Smooth muscle cell (in vitro differentiated cells): ENCODE results near the gene ANKRD44. TPM values are rescaled to one million over a fixed set of nuclear protein-coding genes. Genes with fewer than 3 reads are reported as not detected.

Experiments
- DNase-seq: peaks from one replicate; lab custom pipeline; 2025; ENCODE audit not compliant: unreplicated experiment; lab: John Stamatoyannopoulos, UW
- H2AFZ ChIP-seq: fragments of 200-600 bp; sonication (generic); 2 replicates; pipeline ENCODE4 v1.6.0; 2016; ENCODE audit warnings: antibody characterized with exemption, low read depth, mild to moderate bottlenecking
- H3F3A ChIP-seq: fragments of 200-600 bp; sonication (generic); 2 replicates; pipeline ENCODE4 v1.6.0; 2017; ENCODE audit warnings: antibody characterized with exemption, low read depth
- H3K27ac ChIP-seq: fragments of 200-600 bp; sonication (generic); 2 replicates; pipeline ENCODE4 v1.5.1; 2016; ENCODE audit warnings: low read depth, mild to moderate bottlenecking
- H3K27me3 ChIP-seq: fragments of 200-600 bp; sonication (generic); 2 replicates; pipeline ENCODE4 v1.6.1; 2016; ENCODE audit warnings: low read depth, mild to moderate bottlenecking
- H3K36me3 ChIP-seq: fragments of 200-600 bp; sonication (generic); 2 replicates; pipeline ENCODE4 v1.5.1; 2016; ENCODE audit warnings: low read depth
- H3K4me1 ChIP-seq: fragments of 200-600 bp; sonication (generic); 2 replicates; pipeline ENCODE4 v1.5.1; 2016; ENCODE audit warnings: low read depth
- H3K4me2 ChIP-seq: fragments of 200-600 bp; sonication (generic); 2 replicates; pipeline ENCODE4 v1.6.0; 2016; ENCODE audit warnings: mild to moderate bottlenecking
- H3K4me3 ChIP-seq: fragments of 200-600 bp; sonication (generic); 2 replicates; pipeline ENCODE4 v1.5.1; 2016; ENCODE audit warnings: mild to moderate bottlenecking
- H3K79me2 ChIP-seq: fragments of 200-600 bp; sonication (generic); 2 replicates; pipeline ENCODE4 v1.6.0; 2016; ENCODE audit warnings: low read depth, mild to moderate bottlenecking
- H3K9ac ChIP-seq: fragments of 200-600 bp; sonication (generic); 2 replicates; pipeline ENCODE4 v1.6.0; 2016; ENCODE audit warnings: low read depth
- H3K9me3 ChIP-seq: fragments of 200-600 bp; sonication (generic); replicated peaks from 2 replicates; pipeline ENCODE4 v1.5.1; 2016; ENCODE audit warnings: low read depth
- H4K20me1 ChIP-seq: fragments of 200-600 bp; sonication (generic); 2 replicates; pipeline ENCODE4 v1.6.0; 2016; ENCODE audit warnings: low read depth
- WGBS: methylation state at CpG from one replicate; pipeline ENCODE4 v1.1.7; 2016; ENCODE audit warnings: low lambda C conversion rate; 5-methylcytosine and 5-hydroxymethylcytosine counted together
- polyA plus RNA-seq: library from polyadenylated mRNA; unstranded; fragments of >200 nt; fragmentation: Nextera tagmentation; extraction: Ambion mirVana; gene quantifications from 2 replicates; pipeline ENCODE4 v1.2.1, GENCODE V29; 2016
- total RNA-seq: library from RNA; depleted of rRNA; stranded (reverse); fragments of >200 nt; gene quantifications from 2 replicates; pipeline ENCODE4 v1.2.3, GENCODE V29; 2014
- TF ChIP-seq, protein P1 (sequence below): fragments of 200-600 bp; sonication (generic); IDR thresholded peaks from 2 replicates; pipeline ENCODE4 v1.5.1; 2017; ENCODE audit warnings: borderline replicate concordance, mild to moderate bottlenecking, antibody characterized with exemption; ENCODE audit not compliant: insufficient read depth, poor library complexity, severe bottlenecking

Gene ANKRD44
- total RNA-seq, result 5.5 and 6.0 TPM in 2 replicates
- polyA plus RNA-seq, result 2.4 and 3.6 TPM in 2 replicates

- no peaks in the 10 kb centered on the region for H3K36me3 ChIP-seq
- peaks cover 13% of the 10 kb centered on the region for H3F3A ChIP-seq
- TF ChIP-seq, protein P1, sequence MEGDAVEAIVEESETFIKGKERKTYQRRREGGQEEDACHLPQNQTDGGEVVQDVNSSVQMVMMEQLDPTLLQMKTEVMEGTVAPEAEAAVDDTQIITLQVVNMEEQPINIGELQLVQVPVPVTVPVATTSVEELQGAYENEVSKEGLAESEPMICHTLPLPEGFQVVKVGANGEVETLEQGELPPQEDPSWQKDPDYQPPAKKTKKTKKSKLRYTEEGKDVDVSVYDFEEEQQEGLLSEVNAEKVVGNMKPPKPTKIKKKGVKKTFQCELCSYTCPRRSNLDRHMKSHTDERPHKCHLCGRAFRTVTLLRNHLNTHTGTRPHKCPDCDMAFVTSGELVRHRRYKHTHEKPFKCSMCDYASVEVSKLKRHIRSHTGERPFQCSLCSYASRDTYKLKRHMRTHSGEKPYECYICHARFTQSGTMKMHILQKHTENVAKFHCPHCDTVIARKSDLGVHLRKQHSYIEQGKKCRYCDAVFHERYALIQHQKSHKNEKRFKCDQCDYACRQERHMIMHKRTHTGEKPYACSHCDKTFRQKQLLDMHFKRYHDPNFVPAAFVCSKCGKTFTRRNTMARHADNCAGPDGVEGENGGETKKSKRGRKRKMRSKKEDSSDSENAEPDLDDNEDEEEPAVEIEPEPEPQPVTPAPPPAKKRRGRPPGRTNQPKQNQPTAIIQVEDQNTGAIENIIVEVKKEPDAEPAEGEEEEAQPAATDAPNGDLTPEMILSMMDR, result peak; percentile 11
- peak within 1 kb of the TSS; percentile 50 for H3K9ac ChIP-seq
- WGBS, result 0% methylated on average over 23 of the region's 102 CpGs
- peaks cover 10% of the 10 kb centered on the region for H3K4me1 ChIP-seq
- no peaks in the 10 kb centered on the region for H4K20me1 ChIP-seq
- peak within 1 kb of the TSS; percentile 96 for H3K4me2 ChIP-seq
- DNase-seq, result peak; percentile 61
- H3K4me3 ChIP-seq, result peak within 1 kb of the TSS; percentile 75
- no peaks in the 10 kb centered on the region for H3K27me3 ChIP-seq
- no peaks in the 10 kb centered on the region for H3K9me3 ChIP-seq
- H3K79me2 ChIP-seq, result no peaks in the 10 kb centered on the region
- peak within 1 kb of the TSS; percentile 67 for H3K27ac ChIP-seq
- H2AFZ ChIP-seq, result peak within 1 kb of the TSS; percentile 96
Measured at GRCh38 chr2:197310271-197310985, at the start of gene ANKRD44. Gene ANKRD44 (minus strand): TSS chr2:197310780. CDS start chr2:197310604, 176 bp downstream.

DNA sequence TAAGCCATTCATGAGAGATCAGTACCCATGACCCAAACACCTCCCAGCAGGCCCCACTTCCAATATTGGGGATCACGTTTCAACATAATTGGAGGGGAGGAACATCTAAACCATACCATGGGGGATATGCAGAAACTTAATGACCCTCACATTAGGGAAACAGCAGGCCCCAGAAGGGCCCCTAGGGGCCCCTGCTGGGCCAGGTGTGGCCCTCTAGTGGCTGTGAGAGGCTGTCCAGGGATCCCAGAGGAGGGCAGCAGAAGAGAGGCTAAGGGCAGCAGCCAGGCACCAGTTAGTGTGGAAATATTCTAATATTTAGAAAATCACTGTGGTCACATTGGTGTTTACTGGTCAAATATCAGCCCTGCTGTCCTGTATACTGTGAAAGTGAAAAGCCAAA is 49.3 kb upstream of the ANKRD44 start:
- Histone ChIP-seq H4K20me1 (no peaks in the 10 kb centered on the region), H3K27me3 (no peaks in the 10 kb centered on the region), H3K4me3 (no peak overlapping the region), H3K27ac (peak overlapping the region; percentile 71), H3K36me3 (no peaks in the 10 kb centered on the region), H3K79me2 (no peaks in the 10 kb centered on the region), H3K4me2 (no peak overlapping the region), H3F3A (no peaks in the 10 kb centered on the region), H3K9me3 (no peaks in the 10 kb centered on the region), H3K9ac (no peak overlapping the region), H3K4me1 (no peaks in the 10 kb centered on the region), H2AFZ (no peak overlapping the region)
- TF ChIP-seq, protein P1, result no peak
- WGBS, result 83% methylated on average over 1 of the region's 1 CpG
- DNase-seq, result no peak

GRCh38 chr2:197358931-197359330 is 48.4 kb upstream of the ANKRD44 start:
- H3K4me1 ChIP-seq, result no peaks in the 10 kb centered on the region
- H3K36me3 ChIP-seq, result no peaks in the 10 kb centered on the region
- H4K20me1 ChIP-seq, result no peaks in the 10 kb centered on the region
- TF ChIP-seq, protein P1, result no peak
- no peak overlapping the region for H3K9ac ChIP-seq
- WGBS, result 35% methylated on average over 2 of the region's 2 CpGs
- no peak overlapping the region for H3K4me2 ChIP-seq
- no peaks in the 10 kb centered on the region for H3F3A ChIP-seq
- no peak for DNase-seq
- H2AFZ ChIP-seq, result no peak overlapping the region
- no peak overlapping the region for H3K27ac ChIP-seq
- H3K9me3 ChIP-seq, result no peaks in the 10 kb centered on the region
- no peaks in the 10 kb centered on the region for H3K27me3 ChIP-seq
- H3K79me2 ChIP-seq, result no peaks in the 10 kb centered on the region
- no peak overlapping the region for H3K4me3 ChIP-seq

- TF ChIP-seq, protein P1, result no peak
- no peaks in the 10 kb centered on the region for H4K20me1 ChIP-seq
- H2AFZ ChIP-seq, result no peak overlapping the region
- no peak overlapping the region for H3K27ac ChIP-seq
- H3K4me1 ChIP-seq, result no peaks in the 10 kb centered on the region
- no peak overlapping the region for H3K9ac ChIP-seq
- no peaks in the 10 kb centered on the region for H3K79me2 ChIP-seq
- no peak for DNase-seq
- no peaks in the 10 kb centered on the region for H3K27me3 ChIP-seq
- no peak overlapping the region for H3K4me3 ChIP-seq
- no peaks in the 10 kb centered on the region for H3K9me3 ChIP-seq
- WGBS, result 62% methylated on average over 1 of the region's 1 CpG
- no peaks in the 10 kb centered on the region for H3K36me3 ChIP-seq
- H3F3A ChIP-seq, result no peaks in the 10 kb centered on the region
- H3K4me2 ChIP-seq, result no peak overlapping the region
Measured at GRCh38 chr2:197357986-197358385, 47.4 kb upstream of the ANKRD44 start.
